Activated CD4-positive, alpha-beta memory T cell treated with anti-CD3 and anti-CD28 coated beads for 36 hours (primary cell): Measurements from ENCODE around the gene BMP6. TPM values are rescaled to one million over a fixed set of nuclear protein-coding genes. Genes with fewer than 3 reads are reported as not detected.

Experiments
- CTCF ChIA-PET: fragments of 350-600 bp; sonication (Branson Sonifier 250); formaldehyde crosslinking; loops from one replicate; lab custom pipeline; 2021; ENCODE audit warnings: antibody characterized with exemption, inconsistent platforms; lab: Charles Lee
- POLR2A ChIA-PET: fragments of 350-600 bp; sonication (Branson Sonifier 250); formaldehyde crosslinking; loops from one replicate; lab custom pipeline; 2021; ENCODE audit warnings: antibody characterized with exemption; lab: Charles Lee
- DNase-seq: peaks from one replicate; pipeline ENCODE4 v3.0.0-alpha.2; 2020
- H3K27ac Mint-ChIP-seq: one replicate; pipeline ENCODE4 v1.8.0; 2021; ENCODE audit warnings: mixed read lengths
- H3K27me3 Mint-ChIP-seq: one replicate; pipeline ENCODE4 v1.8.0; 2021; ENCODE audit warnings: mixed read lengths
- H3K36me3 Mint-ChIP-seq: one replicate; pipeline ENCODE4 v1.8.0; 2021; ENCODE audit warnings: mixed read lengths
- H3K4me1 Mint-ChIP-seq: one replicate; pipeline ENCODE4 v1.8.0; 2021; ENCODE audit warnings: low read depth, mixed read lengths
- H3K4me3 Mint-ChIP-seq: one replicate; pipeline ENCODE4 v1.8.0; 2021; ENCODE audit warnings: mild to moderate bottlenecking, mixed read lengths
- H3K9me3 Mint-ChIP-seq: one replicate; pipeline ENCODE4 v1.8.0; 2021; ENCODE audit warnings: mixed read lengths
- intact Hi-C: fragments of 100-400 bp; cut with micrococcal nuclease; formaldehyde crosslinking; loops from one replicate; pipeline ENCODE4 v1.15.1; 2023
- total RNA-seq, 2 experiments: library from RNA; stranded (reverse); gene quantifications; one replicate each; pipeline ENCODE4 v1.2.3, GENCODE V29; 2021

The BMP6 gene
- total RNA-seq, 2 experiments from 2014 or later = 0.40 to 0.46 TPM

DNA sequence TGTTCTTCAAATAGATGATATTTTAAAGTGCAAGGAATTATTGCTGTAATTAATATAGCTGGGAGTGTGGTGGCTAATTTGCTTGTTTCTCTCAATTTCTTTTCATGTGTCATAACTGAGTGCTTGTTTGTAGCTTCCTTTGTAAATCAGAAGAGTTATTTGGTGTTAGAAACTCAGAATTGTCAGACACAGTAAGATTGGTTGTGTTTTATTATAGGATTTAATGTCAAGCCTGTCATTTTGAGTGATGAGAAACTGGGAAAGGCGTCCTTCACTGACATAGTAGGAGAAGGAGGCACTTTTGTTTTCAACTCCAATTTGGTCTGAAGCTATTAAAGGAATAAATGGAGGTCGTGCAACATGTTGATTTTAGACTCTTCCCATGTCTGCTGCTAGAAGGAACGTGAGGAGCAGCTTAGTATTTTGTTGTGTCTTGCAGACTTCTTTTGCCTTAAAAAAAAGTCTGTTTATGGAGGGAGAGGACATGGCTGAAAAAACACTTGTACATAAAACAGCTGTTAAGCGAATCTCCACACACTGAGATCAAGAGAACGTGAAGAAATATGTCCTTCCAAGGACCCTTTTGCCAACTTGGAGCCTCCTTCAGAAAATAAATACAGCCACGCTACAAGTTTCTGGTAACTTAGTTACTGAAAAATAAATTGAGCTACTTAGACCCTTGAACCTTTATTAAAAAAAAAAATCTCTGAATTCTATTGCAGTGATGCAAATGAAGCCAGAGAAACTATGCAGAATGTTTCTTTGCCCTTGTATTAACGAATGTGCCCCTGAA is 59.5 kb downstream of the BMP6 start:
- intact Hi-C loops = no loop called here
- no peak overlapping the region for H3K27ac Mint-ChIP-seq

DNA sequence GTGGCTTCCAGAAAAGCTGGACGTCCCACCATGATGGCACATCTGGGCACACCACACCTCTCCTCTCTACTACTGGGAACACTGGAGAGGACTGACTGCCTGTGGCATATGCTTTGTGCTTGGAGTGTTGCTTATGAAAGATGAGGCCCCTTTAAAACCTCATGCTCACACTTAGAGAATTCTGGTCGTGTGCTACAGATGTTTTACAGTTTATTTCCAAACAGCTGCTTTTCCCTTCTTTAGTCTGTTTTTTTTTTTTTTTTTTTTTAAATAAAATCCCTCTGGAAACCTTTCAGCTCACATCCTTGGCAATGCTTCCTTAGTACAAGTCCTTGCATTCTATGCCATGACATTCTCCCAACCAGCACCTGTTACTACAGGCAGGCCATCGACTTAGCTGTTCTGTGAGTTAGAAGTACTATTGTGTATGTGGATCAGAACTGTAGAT is 60.3 kb downstream of the BMP6 start:
- H3K27me3 Mint-ChIP-seq = peaks cover 12% of the 10 kb centered on the region
- POLR2A ChIA-PET = no interaction called here
- no peaks in the 10 kb centered on the region for H3K36me3 Mint-ChIP-seq

More for the DNA sequence above, 59.5 kb downstream of the BMP6 start:
- no peaks in the 10 kb centered on the region for H3K9me3 Mint-ChIP-seq
- ChIA-PET CTCF (interaction anchor here (0.9 kb wide), 1 partner anchor 63 kb away, joined by 3 read pairs; no protein-coding TSS in a partner anchor), POLR2A (no interaction called here)
- no peaks in the 10 kb centered on the region for H3K4me1 Mint-ChIP-seq
- peaks cover 10% of the 10 kb centered on the region for H3K27me3 Mint-ChIP-seq
- H3K4me3 Mint-ChIP-seq = no peak overlapping the region
- DNase-seq = no peak
- H3K36me3 Mint-ChIP-seq = no peaks in the 10 kb centered on the region

DNA sequence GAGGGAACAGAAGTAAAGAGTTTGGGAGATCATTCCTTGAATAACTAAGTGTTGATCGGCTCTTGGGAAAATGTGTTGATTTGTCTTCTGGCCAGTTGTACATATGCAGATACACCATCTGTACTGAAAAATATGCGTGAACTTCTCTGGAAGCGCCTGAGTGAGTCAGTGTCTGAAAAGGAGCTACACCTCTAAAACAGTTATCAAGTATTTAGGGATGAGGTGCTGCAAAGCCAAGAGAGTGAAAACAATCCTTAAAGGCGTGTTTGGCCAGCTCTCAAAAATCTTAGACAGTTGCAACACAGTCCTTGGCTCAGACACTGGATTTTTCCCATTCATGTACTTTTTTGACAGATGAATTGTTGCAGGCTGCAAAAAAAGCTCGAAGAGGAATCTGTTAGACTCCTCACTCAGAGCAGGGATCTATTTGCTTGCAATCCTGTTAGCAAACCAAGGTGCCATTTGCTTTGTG is 61.3 kb downstream of the BMP6 start:
- Mint-ChIP-seq H3K9me3 (no peaks in the 10 kb centered on the region), H3K27me3 (peaks cover 7% of the 10 kb centered on the region), H3K4me1 (no peaks in the 10 kb centered on the region), H3K4me3 (no peak overlapping the region), H3K27ac (no peak overlapping the region), H3K36me3 (no peaks in the 10 kb centered on the region)
- no peak for DNase-seq
- intact Hi-C loops = no loop called here
- ChIA-PET CTCF (interaction anchor here (0.5 kb wide), 1 partner anchor 147 kb away, joined by 3 read pairs; no protein-coding TSS in a partner anchor), POLR2A (no interaction called here)

More for the DNA sequence above, 60.3 kb downstream of the BMP6 start:
- intact Hi-C loops = no loop called here
- CTCF ChIA-PET = no interaction called here
- Mint-ChIP-seq H3K27ac (no peak overlapping the region), H3K9me3 (no peaks in the 10 kb centered on the region), H3K4me3 (no peak overlapping the region), H3K4me1 (no peaks in the 10 kb centered on the region)
- no peak for DNase-seq

DNA sequence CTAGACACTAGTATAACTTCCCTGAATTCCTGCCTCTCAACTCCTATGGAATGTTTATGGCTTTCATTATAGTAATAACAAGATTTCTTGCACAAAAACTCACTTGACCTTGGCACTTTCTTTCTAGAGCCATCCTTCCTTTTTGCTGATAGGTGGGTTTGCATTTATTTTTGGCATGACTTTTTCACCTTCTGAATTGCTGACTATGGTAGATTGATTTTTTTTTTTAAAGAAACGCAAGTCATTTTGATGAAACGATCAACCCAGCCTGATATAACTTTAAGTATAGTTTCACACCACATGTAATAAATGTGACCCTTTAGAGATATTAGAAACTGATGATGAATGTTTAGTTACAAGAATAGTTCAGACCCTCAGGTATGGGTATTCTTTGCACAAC is 61.8 kb downstream of the BMP6 start:
- Mint-ChIP-seq H3K36me3 (no peaks in the 10 kb centered on the region), H3K9me3 (no peaks in the 10 kb centered on the region), H3K27ac (no peak overlapping the region), H3K4me3 (no peak overlapping the region), H3K27me3 (peaks cover 7% of the 10 kb centered on the region), H3K4me1 (no peaks in the 10 kb centered on the region)
- intact Hi-C loops = no loop called here
- ChIA-PET CTCF (interaction anchor here (0.5 kb wide), 1 partner anchor 146 kb away, joined by 3 read pairs; no protein-coding TSS in a partner anchor), POLR2A (no interaction called here)
- no peak for DNase-seq

DNA sequence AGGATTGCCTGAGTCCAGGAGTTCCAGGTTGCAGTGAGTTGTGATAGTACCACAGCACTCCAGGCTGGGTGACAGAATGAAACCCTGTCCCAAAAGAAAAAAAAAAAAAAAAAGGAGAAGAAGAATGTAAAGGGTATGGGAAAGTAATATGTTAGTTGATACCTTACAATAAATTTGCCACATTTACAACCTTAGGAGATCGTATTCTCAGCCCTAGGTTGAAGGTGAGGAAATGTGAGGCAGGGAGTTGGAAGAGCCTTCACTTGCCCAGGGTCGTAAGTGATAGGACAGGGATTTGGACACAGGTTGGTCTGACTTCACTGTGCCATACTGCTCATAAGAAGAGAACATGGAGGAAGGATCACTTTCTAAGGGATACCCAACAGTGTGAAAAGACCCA is 68.6 kb downstream of the BMP6 start:
- intact Hi-C loops = no loop called here
- Mint-ChIP-seq H3K27me3 (peaks cover 4% of the 10 kb centered on the region), H3K4me1 (no peaks in the 10 kb centered on the region), H3K9me3 (no peaks in the 10 kb centered on the region), H3K36me3 (no peaks in the 10 kb centered on the region), H3K27ac (no peak overlapping the region), H3K4me3 (no peak overlapping the region)
- POLR2A ChIA-PET = no interaction called here
- CTCF ChIA-PET = no interaction called here
- DNase-seq = no peak

DNA sequence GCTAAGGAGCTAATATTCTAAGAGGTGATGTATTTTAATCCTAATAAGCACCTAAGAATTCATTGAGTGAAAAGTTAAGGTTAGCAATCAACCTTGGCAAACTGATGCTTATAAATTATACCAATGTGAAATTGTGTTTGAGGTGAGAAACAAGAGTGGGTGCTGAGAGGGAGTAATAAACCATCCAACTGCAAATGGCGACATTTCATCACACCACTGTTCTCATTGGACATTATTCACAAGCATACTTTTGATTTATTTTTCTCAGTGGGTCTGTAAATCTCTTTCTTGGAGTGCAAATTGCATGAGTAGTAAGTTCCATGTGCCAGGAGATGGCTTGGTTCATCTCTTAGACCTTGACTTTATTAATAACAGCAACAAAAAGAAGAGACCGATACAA is 71.5 kb downstream of the BMP6 start:
- Mint-ChIP-seq H3K36me3 (no peaks in the 10 kb centered on the region), H3K27me3 (no peaks in the 10 kb centered on the region), H3K4me1 (no peaks in the 10 kb centered on the region), H3K27ac (no peak overlapping the region), H3K4me3 (no peak overlapping the region), H3K9me3 (no peaks in the 10 kb centered on the region)
- ChIA-PET POLR2A (no interaction called here), CTCF (no interaction called here)
- no peak for DNase-seq
- intact Hi-C loops = no loop called here

DNA sequence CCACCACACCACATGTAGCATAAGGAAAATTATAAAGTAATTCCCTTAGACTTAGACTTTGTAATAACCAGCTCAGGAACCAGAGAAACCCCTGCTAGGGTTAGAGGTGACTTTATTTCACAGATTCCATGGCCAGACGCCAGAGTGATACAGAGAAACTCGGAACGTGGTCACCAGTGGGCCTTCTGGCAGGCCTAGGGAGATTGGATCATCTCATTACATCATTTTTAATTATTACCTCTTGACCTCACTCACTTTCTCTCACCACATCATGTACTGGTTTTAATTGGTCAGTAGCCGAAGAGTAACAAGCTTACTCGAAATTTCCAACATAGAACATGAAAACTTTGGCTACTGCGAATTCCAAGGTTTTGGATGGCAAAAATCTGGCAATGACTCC is 72.9 kb downstream of the BMP6 start:
- intact Hi-C loops = no loop called here
- POLR2A ChIA-PET = no interaction called here
- Mint-ChIP-seq H3K27ac (no peak overlapping the region), H3K27me3 (no peaks in the 10 kb centered on the region), H3K4me1 (no peaks in the 10 kb centered on the region), H3K36me3 (no peaks in the 10 kb centered on the region), H3K4me3 (no peak overlapping the region), H3K9me3 (no peaks in the 10 kb centered on the region)
- CTCF ChIA-PET = no interaction called here
- no peak for DNase-seq

DNA sequence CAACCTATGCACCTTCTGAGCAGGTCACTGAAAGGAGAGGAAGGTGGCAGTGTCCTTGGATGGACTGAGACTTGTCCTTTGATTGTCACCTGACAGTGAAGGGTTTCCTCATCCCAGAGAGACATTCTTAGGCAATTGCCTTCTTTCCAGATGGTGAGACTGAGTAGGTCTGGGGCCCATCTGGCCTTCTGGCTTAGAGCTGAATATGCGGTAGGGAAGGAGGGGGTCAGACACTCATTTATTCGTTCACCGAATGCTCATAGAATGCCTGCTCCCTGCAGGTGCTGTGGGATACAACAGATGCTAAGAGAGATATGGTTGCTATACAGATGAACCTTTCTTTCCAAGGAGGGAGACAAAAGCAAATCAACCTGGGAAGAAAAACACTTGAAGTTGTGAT is 76.8 kb downstream of the BMP6 start:
- Mint-ChIP-seq H3K4me1 (no peaks in the 10 kb centered on the region), H3K9me3 (no peaks in the 10 kb centered on the region), H3K36me3 (no peaks in the 10 kb centered on the region), H3K27ac (no peak overlapping the region), H3K4me3 (no peak overlapping the region), H3K27me3 (peaks cover 10% of the 10 kb centered on the region)
- DNase-seq = no peak
- POLR2A ChIA-PET = no interaction called here
- CTCF ChIA-PET = no interaction called here
- intact Hi-C loops = no loop called here

DNA sequence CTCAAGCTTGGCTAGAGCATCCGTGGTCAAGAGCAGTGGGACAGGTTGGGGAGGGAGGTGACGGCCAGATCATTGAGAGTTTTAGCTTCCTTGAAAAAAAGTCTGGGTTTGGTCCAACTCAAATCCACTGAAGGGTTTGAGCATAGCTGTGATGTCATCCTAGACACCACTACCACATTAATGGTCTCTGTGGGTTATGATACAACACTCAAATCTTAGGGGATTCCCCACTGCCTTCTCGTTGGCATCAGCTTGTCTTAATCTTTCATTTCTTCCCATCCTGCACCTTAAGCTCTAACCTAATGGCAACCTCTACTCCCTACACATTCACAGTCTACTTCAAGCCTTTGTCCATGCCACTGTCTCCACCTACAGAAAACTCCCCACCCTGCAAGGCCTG is 77.3 kb downstream of the BMP6 start:
- no peak for DNase-seq
- CTCF ChIA-PET = no interaction called here
- Mint-ChIP-seq H3K27me3 (peaks cover 10% of the 10 kb centered on the region), H3K9me3 (no peaks in the 10 kb centered on the region), H3K27ac (no peak overlapping the region), H3K4me1 (no peaks in the 10 kb centered on the region), H3K36me3 (no peaks in the 10 kb centered on the region), H3K4me3 (no peak overlapping the region)
- intact Hi-C loops = no loop called here
- POLR2A ChIA-PET = interaction anchor here (0.6 kb wide), 1 partner anchor 478 kb away, joined by 4 read pairs; no protein-coding TSS in a partner anchor

DNA sequence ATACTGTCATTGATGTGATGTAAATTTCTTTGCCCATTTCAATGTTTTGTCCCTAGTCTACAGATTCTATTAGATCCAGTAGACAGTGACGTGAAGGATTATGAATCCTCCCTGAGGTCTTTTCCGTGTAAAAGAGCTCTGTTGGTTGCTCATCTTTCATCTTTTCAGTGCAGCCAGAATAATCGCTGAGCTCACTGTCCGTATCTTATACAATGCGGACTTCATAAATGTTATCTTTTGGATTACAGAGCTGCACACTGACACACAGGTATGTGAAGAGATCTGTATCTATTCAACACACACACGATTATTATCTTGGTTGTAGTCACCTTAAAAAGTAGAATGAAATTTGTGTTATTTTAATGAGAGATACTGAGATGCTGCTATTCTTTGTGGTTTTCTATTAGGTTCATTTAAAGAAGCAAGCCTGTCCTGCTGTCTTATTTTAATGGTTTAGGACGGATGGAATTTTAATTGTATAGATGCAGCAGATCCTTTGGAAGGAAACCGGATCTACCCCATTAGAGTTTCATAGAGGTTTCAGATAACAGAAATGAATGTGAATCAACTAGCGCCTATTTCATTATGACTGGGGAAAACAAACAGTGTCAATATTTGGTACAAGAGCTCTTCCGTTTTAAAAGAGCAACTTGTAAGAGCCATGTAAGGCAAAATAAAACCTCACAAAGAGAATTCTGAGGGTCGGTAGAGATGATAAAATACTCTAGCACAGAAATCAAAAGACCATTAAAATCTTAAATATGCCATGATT is 79.4 kb downstream of the BMP6 start:
- CTCF ChIA-PET = no interaction called here
- peaks cover 10% of the 10 kb centered on the region for H3K27me3 Mint-ChIP-seq
- intact Hi-C loops = no loop called here
- no peak for DNase-seq
- no peaks in the 10 kb centered on the region for H3K4me1 Mint-ChIP-seq
- POLR2A ChIA-PET = no interaction called here
- H3K9me3 Mint-ChIP-seq = no peaks in the 10 kb centered on the region
- H3K27ac Mint-ChIP-seq = no peak overlapping the region
- no peaks in the 10 kb centered on the region for H3K36me3 Mint-ChIP-seq
- H3K4me3 Mint-ChIP-seq = no peak overlapping the region

DNA sequence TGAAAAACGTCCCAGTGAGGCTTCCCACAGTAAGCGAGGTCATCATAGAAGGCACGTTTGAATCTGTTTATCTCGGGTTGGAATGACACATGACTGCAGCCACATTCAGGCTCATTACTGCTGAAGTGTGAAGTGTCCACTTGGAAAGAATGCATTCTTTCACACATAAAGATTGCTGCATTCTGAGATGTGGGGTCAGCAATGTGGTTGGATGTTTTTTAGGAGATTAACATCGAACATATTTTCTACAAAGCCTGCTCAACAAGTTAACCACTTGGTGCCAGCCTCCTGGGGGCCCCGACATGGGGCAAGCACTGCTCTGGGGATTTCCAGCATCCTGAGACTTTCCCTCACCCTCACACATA is 79.9 kb downstream of the BMP6 start:
- ChIA-PET CTCF (no interaction called here), POLR2A (no interaction called here)
- H3K27me3 Mint-ChIP-seq = peaks cover 10% of the 10 kb centered on the region
- H3K4me1 Mint-ChIP-seq = no peaks in the 10 kb centered on the region
- no peak overlapping the region for H3K27ac Mint-ChIP-seq
- H3K4me3 Mint-ChIP-seq = no peak overlapping the region
- no peaks in the 10 kb centered on the region for H3K36me3 Mint-ChIP-seq
- H3K9me3 Mint-ChIP-seq = no peaks in the 10 kb centered on the region
- intact Hi-C loops = no loop called here
- no peak for DNase-seq

DNA sequence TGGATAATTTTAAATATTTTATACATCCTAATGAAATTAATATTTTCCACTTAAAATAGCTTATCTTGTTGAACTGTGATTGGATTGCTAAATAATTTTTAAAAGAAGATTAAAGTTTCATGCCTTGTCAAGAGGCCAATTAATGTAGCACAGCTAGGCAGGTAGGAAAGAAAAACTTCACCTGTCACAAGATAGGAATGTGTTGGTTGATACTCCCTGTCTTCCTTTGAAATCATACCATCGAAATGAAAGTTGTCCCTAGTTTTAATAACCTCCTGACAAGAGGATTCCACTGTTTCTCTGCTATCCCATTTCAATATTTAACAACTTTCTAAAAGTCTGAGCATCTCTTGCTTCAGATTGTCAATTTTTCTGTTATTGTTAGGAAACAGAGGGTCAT is 80.8 kb downstream of the BMP6 start:
- Mint-ChIP-seq H3K4me3 (no peak overlapping the region), H3K36me3 (no peaks in the 10 kb centered on the region), H3K9me3 (no peaks in the 10 kb centered on the region), H3K27ac (no peak overlapping the region), H3K4me1 (no peaks in the 10 kb centered on the region), H3K27me3 (peaks cover 10% of the 10 kb centered on the region)
- ChIA-PET CTCF (no interaction called here), POLR2A (no interaction called here)
- intact Hi-C loops = no loop called here
- DNase-seq = no peak
